OCI-LY3 (cell line): ENCODE measurements around the gene ALPK1.

ENCODE experiments used
- EZH2phosphoT487 ChIP-seq: fragments of 200-600 bp; shearing (Covaris generic); IDR thresholded peaks from 2 replicates; pipeline ENCODE4 v1.6.1; 2018; ENCODE audit warnings: antibody characterized with exemption, mixed run types, low read depth
- TF ChIP-seq, protein P1 (sequence below): fragments of 200-600, 300-600 bp; sonication (generic); IDR thresholded peaks from 2 replicates; pipeline ENCODE4 v1.5.1; 2014; ENCODE audit warnings: antibody characterized with exemption, low read length, low read depth

- TF ChIP-seq, protein P1, sequence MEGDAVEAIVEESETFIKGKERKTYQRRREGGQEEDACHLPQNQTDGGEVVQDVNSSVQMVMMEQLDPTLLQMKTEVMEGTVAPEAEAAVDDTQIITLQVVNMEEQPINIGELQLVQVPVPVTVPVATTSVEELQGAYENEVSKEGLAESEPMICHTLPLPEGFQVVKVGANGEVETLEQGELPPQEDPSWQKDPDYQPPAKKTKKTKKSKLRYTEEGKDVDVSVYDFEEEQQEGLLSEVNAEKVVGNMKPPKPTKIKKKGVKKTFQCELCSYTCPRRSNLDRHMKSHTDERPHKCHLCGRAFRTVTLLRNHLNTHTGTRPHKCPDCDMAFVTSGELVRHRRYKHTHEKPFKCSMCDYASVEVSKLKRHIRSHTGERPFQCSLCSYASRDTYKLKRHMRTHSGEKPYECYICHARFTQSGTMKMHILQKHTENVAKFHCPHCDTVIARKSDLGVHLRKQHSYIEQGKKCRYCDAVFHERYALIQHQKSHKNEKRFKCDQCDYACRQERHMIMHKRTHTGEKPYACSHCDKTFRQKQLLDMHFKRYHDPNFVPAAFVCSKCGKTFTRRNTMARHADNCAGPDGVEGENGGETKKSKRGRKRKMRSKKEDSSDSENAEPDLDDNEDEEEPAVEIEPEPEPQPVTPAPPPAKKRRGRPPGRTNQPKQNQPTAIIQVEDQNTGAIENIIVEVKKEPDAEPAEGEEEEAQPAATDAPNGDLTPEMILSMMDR = no peak
- no peak for TF ChIP-seq EZH2phosphoT487
These were observed 176.8 kb downstream of the ALPK1 start for GRCh38 chr4:112473985-112474384.
